Dedifferentiated amniotic fluid mesenchymal stem cell (primary cell): ENCODE measurements around the gene NRG2.

Experiments used
- DNase-seq: peaks from one replicate; pipeline ENCODE4 v3.0.0-alpha.2; 2016; ENCODE audit errors: extremely low spot score

The NRG2 gene

DNA sequence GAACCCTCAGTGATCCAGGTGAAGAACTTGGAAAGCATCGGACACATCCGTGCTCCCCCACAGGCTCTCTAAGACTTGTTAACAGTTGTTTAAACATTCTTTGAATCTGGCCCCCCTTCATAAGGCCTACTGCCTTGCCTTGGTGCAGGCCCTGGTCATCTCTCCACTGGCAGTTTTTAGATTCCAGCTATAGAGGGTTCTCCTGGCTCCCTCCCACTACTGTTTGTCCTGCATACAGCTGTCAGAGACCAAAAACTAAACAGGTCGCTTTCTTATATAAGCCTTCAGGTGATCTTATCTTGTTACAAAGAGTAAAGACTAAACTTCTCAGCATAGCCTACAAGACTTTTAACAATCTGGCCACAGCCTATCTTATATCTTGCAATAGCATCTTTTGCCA, 32.3 kb downstream of the NRG2 start:
- no peak for DNase-seq

- no peak for DNase-seq
These were observed 35.8 kb downstream of the NRG2 start for GRCh38 chr5:140007311-140007710.

- DNase-seq = no peak
These were observed 37.9 kb downstream of the NRG2 start for GRCh38 chr5:140005145-140005591.

GRCh38 chr5:140004174-140004573, 38.9 kb downstream of the NRG2 start:
- DNase-seq = no peak

- DNase-seq = no peak
These were observed 39.6 kb downstream of the NRG2 start for GRCh38 chr5:140003519-140003918.

DNA sequence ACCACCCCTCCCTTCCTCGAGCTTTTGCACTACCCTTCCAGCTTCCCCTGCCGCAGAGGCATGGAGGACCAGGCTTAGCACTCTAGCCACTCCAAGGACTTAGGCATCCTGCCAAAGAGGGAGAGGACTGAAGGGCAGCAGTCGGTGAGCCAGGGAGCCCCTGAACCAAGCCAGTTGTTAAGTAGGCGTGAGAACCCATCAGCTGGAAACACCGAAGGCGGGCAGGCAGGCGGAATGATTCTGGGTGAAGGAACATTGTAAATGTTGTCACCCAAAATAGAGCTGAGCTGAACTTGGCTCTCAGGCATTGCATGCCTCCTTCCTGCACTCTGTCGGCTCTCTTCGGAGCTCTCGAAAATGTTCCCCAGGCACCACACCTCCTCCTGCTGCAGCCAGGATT, 42.8 kb downstream of the NRG2 start:
- DNase-seq = no peak

DNA sequence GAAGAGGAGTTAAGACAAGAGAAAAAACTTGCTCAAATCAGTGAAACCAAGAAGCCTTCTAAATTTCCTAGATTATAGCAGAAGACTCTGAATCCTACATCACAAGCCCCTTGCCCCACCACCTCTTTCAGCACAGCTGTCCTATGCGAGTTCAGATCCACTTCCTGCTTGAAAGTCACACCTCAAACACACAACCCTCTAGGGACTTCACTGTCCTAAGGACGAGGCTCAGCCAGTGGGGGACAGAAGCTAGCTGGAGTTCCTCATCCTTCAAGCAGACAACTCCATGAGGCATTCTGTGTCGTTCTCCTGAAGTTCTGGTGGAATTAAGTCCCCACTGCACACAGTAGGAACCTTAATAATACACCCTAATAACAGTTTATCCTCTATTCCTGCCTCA, 44.3 kb downstream of the NRG2 start:
- no peak for DNase-seq

GRCh38 chr5:139997276-139997675, 45.8 kb downstream of the NRG2 start:
- DNase-seq = no peak

DNA sequence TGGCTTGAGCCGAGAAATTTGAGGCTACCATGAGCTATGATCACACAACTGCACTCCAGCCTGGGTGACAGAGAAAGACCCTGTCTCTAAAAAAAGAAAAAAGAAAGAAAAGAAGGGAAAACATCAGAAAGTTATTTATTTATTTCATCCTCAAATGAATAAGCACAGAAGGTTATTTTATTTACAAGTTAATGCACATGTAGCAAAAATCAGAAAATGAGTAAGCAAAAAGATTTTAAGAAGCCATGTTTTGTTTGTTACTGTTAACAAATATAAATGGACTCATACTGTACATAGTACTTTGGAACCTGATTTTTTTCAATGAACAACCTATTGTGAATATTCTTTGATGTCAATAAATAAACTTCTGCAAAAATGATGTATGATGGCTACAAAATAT, 47.2 kb downstream of the NRG2 start:
- DNase-seq = no peak

DNA sequence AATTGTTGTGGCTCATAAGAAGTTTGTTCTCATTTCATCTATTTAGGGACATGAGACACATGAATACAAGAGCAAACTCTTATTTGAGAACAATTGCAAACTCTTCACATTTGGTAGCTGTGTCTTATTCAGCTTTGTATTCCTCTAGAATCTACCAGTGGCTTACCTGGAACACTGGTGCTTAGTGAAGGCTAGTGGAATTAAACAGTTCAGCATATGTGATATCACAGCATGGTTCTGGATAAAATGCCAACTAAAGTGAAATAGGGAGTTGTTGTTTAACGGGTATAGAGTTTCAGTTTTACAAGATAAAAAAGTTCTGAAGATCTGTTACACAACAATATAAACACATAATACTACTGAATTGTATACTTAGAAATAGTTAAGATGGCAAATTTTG, 48.9 kb downstream of the NRG2 start:
- no peak for DNase-seq

DNA sequence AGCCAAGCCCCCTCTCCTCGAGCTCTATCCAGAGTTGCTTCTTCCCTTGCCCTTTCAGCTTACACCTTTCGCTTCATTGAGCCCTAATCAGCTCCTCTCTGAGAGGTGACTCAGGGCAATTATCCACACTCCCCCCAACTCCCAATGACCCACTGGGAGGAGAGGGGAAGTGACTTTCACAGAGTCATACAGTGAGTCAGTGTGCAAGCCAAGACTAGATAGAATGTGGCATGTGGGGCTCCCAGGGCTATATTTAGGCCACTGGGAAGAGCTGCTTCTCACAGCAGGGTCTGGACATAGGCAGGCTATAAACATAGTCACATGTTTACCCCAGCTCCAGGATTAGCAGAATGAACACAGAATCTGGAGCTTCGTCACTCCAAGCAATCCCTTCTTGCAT, 57.4 kb downstream of the NRG2 start:
- DNase-seq = no peak

- DNase-seq = no peak
These were observed 57.8 kb downstream of the NRG2 start for GRCh38 chr5:139985290-139985689.

GRCh38 chr5:139984816-139985215, 58.3 kb downstream of the NRG2 start:
- no peak for DNase-seq

DNA sequence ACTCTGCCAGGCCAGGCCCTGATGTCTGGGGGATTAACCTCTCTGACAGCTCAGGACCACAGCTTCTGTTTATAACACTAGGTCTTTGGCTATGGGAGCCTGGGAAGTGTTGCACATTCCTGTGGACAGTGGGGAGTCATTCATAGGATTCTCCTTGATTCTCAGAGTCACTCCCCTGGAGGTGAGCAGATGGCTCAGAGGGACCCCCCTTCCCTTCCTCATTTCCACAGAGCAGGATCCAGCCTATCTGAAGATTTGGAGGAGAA, 60.2 kb downstream of the NRG2 start:
- no peak for DNase-seq

- DNase-seq = no peak
These were observed 60.7 kb downstream of the NRG2 start for GRCh38 chr5:139982157-139982974.

- no peak for DNase-seq
These were observed 62.3 kb downstream of the NRG2 start for GRCh38 chr5:139980765-139981164.

- DNase-seq = no peak
These were observed 63.2 kb downstream of the NRG2 start for GRCh38 chr5:139979943-139980342.

DNA sequence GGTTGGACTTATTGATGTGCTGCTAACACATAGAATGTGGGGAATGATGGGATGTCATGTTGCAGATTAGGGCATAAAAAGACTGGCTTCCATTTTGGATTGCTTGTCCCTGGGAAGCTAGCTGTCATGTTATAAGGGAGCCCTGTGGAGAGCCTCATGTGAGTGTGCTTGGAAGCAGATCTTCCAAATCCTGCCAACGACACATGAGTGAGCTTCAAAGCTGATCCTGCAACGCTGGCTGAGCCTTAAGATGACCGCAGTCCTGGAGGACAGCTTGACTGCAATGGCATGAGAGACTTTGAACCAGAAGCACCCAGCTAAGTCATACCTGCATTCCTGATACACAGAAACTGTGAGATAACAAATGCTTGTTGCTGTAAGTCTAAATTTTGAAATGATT, 63.6 kb downstream of the NRG2 start:
- DNase-seq = no peak

DNA sequence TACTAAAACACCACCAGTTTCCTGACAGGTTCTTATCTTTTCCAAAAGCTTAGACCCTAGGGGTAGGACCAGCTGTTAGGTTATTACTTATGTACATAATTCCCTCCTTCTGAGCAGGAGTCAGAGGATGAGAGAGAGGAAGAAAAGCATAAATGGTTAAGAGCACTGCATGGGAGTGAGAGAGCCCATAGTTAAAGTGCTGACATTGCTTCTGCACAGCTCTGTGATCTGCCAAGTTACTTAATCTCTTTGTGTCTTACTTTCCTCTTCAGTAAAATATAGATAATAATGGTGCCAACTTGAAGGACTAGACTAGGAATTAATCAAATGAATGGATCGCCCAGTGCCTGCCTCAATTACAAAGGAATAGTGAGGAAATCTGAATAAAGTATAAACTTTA, 66.4 kb downstream of the NRG2 start:
- DNase-seq = no peak

DNA sequence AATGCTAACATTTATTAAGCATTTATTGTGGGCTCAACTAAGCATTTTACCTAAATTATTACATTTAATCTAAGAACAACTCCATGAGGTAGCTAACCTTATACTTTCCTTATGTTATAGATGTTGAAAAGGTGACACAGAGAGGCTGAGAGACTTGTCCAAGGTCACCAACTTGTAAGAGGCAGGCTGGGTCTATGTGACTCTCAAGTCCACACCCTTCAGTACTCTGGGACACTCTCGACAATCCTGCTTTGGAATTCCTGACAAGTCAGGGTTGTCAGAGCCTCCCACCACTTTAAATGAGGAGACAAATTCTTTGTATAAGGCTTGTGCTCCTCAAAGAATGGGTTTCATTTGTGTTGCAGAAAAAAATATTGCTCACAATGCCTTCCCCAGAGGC, 67.2 kb downstream of the NRG2 start:
- DNase-seq = no peak

DNA sequence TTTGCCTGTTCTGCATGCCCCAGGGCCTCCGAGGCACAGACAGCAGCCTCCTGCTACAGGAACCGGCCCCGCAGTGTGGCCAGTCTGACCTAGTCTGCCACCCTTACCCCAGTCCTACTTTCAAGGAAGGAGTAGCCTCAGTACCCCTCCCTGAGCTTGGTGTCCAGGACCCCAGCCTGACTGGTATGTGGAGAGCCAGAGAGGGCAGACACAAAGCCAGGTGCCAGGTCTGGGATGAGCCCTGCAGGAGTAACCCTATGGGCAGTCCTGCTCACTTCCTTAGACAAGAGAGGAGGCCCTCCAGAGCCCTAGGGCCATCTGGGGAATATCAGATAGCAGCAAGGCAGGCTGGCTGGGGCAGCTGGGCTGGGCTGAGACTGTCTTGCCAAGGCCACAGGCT, 67.8 kb downstream of the NRG2 start:
- DNase-seq = no peak

GRCh38 chr5:139974661-139975060, 68.4 kb downstream of the NRG2 start:
- DNase-seq = no peak

DNA sequence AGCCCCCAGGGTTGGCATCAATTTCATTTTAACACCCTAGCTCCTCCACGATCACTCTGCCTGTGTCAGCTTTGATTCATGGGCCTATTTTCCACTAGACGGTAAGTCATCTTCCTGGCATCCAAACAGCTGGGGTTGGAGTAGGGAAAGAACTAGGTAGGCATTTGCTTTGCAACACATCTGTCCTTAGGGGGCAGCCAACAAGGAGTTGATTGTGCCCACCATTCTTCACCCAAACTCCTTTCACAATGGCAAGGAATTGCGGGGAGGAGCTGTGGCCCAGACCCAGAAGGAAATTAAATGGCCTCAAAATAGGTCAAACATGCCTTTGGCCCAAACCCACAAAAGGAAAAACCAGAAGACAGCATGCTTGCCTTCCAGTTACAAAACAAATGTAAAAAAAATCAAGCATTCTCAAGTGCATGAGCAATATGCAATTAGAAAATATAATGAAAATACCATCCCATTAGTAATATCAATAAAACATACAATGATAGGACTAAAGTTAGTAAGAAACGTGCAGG, 71.8 kb downstream of the NRG2 start:
- no peak for DNase-seq

GRCh38 chr5:139969318-139969717, 73.8 kb downstream of the NRG2 start:
- DNase-seq = no peak
